AG10803 (cell line): ENCODE results near the gene ZNF865.

Experiments
- DNase-seq: peaks from one replicate; pipeline ENCODE4 v3.0.0; 2010; ENCODE audit warnings: low read depth
- H3K4me3 ChIP-seq: 2 replicates; pipeline ENCODE4 v1.5.1; 2011; ENCODE audit warnings: mild to moderate bottlenecking, low read length, control low read depth
- TF ChIP-seq, protein P1 (sequence below): conservative IDR thresholded peaks from 2 replicates; pipeline ENCODE4 v1.5.1; 2011; ENCODE audit warnings: mild to moderate bottlenecking, low read length, control low read depth, inconsistent platforms

The ZNF865 gene

DNA sequence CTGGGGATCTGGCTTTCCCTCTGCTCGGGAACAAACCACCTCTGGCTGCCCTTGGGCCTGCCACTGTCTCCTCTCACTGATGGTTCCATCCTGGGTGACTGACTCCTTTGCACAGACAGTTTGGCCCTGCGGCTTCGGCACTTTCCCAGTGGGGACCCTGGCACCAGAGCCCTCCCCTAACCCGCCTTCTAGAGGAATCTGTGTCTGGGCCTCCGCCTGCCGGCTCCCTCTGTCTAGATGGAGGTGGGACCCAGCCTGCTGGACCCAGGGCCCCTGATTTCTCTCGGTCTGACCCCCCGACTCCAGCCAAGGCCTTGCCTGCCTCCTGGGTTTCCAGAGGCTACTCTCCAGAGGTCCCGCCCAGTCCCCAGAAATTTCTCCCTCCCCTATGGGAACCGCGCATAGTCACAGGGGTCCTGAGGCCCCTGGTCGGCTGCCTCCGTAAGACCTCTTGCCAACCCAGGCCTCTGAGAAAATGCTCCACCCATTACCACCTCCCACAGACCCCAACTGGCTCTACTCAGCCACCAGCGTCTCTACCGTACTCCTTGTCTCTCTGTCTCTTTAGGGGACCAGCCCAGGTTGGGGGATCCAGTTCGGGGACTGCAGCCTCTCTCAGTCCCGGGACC is 45.3 kb downstream of the ZNF865 start:
- H3K4me3 ChIP-seq: no peak overlapping the region
- TF ChIP-seq, protein P1, sequence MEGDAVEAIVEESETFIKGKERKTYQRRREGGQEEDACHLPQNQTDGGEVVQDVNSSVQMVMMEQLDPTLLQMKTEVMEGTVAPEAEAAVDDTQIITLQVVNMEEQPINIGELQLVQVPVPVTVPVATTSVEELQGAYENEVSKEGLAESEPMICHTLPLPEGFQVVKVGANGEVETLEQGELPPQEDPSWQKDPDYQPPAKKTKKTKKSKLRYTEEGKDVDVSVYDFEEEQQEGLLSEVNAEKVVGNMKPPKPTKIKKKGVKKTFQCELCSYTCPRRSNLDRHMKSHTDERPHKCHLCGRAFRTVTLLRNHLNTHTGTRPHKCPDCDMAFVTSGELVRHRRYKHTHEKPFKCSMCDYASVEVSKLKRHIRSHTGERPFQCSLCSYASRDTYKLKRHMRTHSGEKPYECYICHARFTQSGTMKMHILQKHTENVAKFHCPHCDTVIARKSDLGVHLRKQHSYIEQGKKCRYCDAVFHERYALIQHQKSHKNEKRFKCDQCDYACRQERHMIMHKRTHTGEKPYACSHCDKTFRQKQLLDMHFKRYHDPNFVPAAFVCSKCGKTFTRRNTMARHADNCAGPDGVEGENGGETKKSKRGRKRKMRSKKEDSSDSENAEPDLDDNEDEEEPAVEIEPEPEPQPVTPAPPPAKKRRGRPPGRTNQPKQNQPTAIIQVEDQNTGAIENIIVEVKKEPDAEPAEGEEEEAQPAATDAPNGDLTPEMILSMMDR: no peak
- no peak for DNase-seq

DNA sequence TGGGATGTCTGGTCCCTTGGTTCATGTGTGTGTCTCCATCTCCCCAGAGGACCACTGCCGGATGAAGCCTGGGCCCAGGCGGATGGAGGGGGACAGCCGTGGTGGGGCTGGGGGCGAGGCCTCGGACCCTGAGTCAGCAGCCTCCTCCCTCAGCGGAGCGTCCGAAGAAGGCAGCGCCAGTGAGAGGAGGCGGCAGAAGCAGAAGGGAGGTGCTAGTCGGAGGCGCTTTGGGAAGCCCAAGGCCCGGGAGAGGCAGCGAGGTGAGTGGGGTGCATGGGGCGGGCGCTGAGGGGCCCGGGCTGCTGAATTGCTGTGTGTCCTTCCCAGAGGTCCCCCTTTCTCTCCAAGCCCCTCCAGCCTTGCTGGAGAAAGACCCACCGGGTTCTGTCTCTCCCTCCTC is 45.8 kb downstream of the ZNF865 start:
- no peak for DNase-seq
- TF ChIP-seq, protein P1: no peak
- H3K4me3 ChIP-seq: no peak overlapping the region

DNA sequence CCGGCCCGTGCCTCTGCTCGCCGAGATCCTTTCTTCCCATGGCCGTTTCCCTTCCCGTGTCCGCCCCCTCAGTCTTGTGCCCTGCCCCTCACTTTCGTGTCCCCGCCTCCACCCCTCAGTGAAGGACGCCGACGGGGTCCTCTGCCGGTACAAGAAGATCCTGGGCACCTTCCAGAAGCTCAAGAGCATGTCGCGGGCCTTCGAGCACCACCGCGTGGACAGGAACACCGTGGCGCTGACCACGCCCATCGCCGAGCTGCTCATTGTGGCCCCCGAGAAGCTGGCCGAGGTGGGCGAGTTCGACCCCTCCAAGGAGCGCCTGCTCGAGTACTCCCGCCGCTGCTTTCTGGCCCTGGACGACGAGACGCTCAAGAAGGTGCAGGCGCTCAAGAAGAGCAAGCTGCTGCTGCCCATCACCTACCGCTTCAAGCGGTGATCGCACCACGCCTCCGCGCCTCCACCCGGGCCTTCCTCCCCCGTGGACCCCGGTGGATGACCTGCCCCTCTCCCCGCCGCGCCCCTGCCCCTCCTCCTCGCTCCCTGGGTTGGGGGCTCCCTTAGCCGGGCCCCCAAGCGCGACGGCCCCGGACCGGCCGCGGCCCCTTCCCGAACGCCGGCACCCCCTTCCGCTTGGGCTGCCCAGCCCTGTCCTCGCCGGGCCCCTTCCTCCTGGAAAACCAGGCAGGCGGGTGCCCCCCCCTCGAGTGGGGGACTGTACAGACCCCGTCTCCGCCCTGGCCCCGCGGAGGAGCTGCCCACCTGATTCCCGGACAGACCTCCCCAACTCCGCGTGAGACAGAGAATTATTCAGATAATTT is 47.1 kb downstream of the ZNF865 start:
- no peak overlapping the region for H3K4me3 ChIP-seq
- no peak for DNase-seq

DNA sequence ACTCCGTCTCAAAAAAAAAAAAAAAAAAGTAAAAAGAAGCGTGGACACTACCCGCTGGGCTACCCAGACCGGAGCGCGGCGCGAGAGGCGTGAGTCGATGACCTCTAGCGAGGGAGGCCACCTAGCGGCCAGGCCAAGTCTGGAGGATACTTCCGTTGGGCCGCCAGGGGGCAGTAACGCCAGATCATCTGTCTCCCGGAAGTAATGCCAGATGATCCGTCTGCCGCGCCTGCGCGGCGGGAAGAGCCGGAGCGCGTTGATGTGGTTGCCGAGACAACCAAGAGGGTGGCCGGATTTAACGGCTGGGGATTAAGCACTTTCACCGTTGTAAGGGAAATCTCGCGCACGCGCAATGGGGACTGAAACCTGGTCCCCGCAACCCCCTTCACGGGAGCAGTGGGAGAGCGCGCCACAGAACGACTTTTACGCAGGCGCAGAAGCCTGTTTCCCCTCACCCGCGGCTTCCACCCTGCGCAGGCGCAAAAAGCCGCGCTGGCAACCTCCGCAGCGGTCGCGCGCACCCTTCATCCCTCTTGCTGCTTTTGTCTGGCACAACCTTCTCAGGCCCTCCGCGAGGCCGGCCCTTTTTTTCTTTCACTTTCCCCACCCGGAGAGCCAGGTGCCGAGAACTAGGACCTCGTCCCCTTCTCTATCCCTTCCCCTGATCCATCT is 48.3 kb downstream of the ZNF865 start:
- TF ChIP-seq, protein P1: peak; percentile 99
- peak; percentile 99 for DNase-seq
- peak overlapping the region; percentile 97 for H3K4me3 ChIP-seq

More for the DNA sequence above, 47.1 kb downstream of the ZNF865 start:
- TF ChIP-seq, protein P1: no peak

DNA sequence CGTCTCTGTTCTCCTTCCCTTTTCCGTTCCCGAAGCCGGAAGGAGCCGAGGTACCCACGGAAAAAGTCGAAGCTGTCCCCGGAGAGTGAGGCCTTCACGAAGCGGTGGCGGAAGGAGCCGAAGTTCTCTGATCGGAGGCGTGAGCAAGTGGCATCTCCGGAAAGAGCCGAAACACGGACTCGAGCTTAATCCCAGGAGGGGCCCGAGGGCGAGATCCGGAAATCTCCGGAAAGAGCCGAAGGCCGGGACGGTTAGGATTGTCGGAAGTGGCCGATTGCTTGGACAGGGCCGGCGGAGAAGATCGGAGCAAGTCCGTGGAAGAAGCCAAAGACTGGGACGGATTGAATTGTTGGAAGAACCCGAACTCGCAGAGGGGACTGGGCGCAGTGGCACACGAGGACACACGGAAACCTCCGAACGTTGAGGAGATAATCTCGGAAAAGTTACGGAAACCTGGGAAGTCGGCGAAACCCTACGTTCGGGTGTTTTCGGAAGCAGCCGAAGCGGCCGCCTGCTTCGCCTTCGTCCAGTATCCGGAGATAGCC is 48.9 kb downstream of the ZNF865 start:
- TF ChIP-seq, protein P1: no peak
- peak; percentile 98 for DNase-seq
- H3K4me3 ChIP-seq: peak overlapping the region; percentile 97

DNA sequence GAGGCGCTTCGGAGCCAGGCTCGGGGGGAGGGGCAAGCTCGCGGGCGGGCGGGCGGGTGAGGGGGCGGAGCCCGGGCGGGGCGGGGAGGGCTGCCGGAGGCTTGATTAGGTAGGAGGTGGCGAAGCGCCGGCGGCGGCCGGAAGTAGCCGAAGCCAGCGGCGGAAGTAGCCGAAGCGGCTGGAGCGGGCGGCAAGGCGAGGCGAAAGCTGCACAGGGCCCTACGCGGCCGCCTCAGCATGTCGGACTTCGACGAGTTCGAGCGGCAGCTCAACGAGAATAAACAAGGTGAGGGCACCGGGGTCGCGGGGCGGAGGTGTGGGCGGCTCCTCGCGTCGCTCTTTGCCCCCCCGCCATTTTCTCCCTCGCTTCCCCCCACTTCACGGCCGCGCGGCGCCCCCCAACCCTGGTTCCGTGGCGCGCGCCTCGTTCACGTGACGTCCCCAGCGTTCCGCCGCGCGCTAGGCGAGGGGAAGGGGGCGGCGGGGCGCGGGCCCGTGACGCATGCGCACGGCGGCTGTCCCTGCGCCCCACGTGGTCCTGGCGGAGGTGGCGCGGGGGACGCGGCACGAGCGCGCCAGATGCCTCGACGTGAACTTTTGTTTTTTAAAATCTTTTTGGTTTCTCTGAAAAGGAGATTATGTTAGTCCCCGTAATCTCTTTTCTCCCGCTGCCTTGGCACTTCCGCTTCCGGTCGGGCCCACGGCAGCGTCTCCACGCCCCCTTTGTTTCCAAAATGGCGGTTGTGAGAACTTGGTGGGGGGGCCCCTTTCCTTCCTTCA is 49.6 kb downstream of the ZNF865 start, which contains the start of gene U2AF2:
Gene U2AF2, plus strand, starts transcription at position 168 of the 780 bp plus-strand sequence. Its CDS starts 70 bp downstream, at position 238.
- peak within 1 kb of the TSS; percentile 97 for H3K4me3 ChIP-seq
- DNase-seq: peak; percentile 88
- TF ChIP-seq, protein P1: no peak
